Nephron (organoid): ENCODE results near the gene MRPS14.

Source experiments
- H3K27ac Mint-ChIP-seq, 3 experiments: 2 replicates each; pipeline ENCODE4 v1.8.0; 2020; ENCODE audit warnings: mixed read lengths in 3 of 3, mild to moderate bottlenecking in 2 of 3, moderate library complexity in 1 of 3
- H3K27me3 Mint-ChIP-seq: 2 replicates; pipeline ENCODE4 v1.8.0; 2021; ENCODE audit warnings: low read depth, mild to moderate bottlenecking, moderate library complexity, mixed read lengths
- H3K36me3 Mint-ChIP-seq: 2 replicates; pipeline ENCODE4 v1.8.0; 2020; ENCODE audit warnings: low read depth, mixed read lengths
- H3K4me1 Mint-ChIP-seq: 2 replicates; pipeline ENCODE4 v1.8.0; 2020; ENCODE audit warnings: mixed read lengths
- H3K4me3 Mint-ChIP-seq, 3 experiments: 2 replicates each; pipeline ENCODE4 v1.8.0; 2020; ENCODE audit warnings: mild to moderate bottlenecking in 3 of 3, mixed read lengths in 3 of 3, moderate library complexity in 2 of 3
- H3K9me3 Mint-ChIP-seq: 2 replicates; pipeline ENCODE4 v1.8.0; 2020; ENCODE audit warnings: mixed read lengths
- CTCF ChIP-seq, 3 experiments: fragments of 200-600 bp; sonication (generic); IDR thresholded peaks; one replicate each; pipeline ENCODE4 v1.5.0; 2021; ENCODE audit warnings: antibody characterized with exemption in 3 of 3; ENCODE audit not compliant: unreplicated experiment in 3 of 3

The MRPS14 gene

DNA sequence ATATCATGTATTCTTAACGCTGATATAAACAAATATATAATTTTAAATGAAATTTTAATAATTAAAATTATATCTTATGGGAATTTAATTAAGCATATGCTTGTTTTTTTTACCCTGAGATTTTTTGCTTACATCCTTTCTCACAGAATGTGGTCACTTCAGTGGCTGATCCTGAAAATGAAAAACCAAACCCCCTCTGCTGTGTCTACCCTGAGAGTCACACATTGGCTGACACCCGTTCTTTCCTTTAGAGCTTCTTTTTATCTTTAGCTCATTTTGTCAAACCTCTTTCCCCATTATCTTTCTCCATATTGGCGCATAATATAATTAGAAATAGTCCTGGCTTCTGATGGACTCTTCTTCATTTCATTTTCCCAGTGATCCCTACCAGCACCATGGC lies 34.2 kb downstream of the MRPS14 start:
- Mint-ChIP-seq H3K4me1 (peaks cover 8% of the 10 kb centered on the region), H3K36me3 (no peaks in the 10 kb centered on the region), H3K9me3 (no peaks in the 10 kb centered on the region), H3K4me3 (no peak overlapping the region), H3K27me3 (no peaks in the 10 kb centered on the region), H3K27ac (peak overlapping the region in 1 of 3 experiments; percentile 57)
- TF ChIP-seq CTCF (IDR thresholded peaks at IDR 0.05; ENCODE audit: unreplicated experiment in 3 of 3): no peak

DNA sequence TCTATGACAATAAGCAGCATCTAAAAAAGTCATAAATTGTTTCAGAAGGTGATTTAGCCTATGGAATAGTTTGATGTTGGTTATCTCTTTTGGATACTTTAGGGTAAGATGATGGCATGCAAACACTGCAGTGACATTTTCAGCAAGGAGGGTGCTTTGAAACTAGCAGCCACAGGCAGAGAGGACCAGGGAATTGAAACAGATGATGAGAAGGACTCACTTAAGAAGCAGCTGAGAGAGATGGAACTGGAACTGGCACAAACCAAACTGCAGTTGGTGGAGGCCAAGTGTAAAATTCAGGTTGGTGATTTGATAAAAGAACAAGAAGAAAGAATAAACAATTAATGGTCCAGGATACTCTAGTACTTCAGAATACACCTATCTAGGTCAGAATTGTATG lies 34.7 kb downstream of the MRPS14 start:
- no peaks in the 10 kb centered on the region for H3K9me3 Mint-ChIP-seq

GRCh38 chr1:174984952-174985351 lies 38.3 kb downstream of the MRPS14 start:
- no peak overlapping the region for H3K27ac Mint-ChIP-seq
- H3K4me1 Mint-ChIP-seq: peaks cover 8% of the 10 kb centered on the region
- no peak for TF ChIP-seq CTCF (IDR thresholded peaks at IDR 0.05; ENCODE audit: unreplicated experiment in 3 of 3)
- no peaks in the 10 kb centered on the region for H3K27me3 Mint-ChIP-seq
- H3K36me3 Mint-ChIP-seq: peaks cover 3% of the 10 kb centered on the region
- H3K9me3 Mint-ChIP-seq: no peaks in the 10 kb centered on the region
- H3K4me3 Mint-ChIP-seq: no peak overlapping the region

More for the DNA sequence above, 34.7 kb downstream of the MRPS14 start:
- Mint-ChIP-seq H3K4me3 (no peak overlapping the region), H3K36me3 (no peaks in the 10 kb centered on the region), H3K4me1 (peaks cover 8% of the 10 kb centered on the region), H3K27me3 (no peaks in the 10 kb centered on the region), H3K27ac (no peak overlapping the region)
- TF ChIP-seq CTCF (IDR thresholded peaks at IDR 0.05; ENCODE audit: unreplicated experiment in 3 of 3): no peak

- Mint-ChIP-seq H3K27ac (no peak overlapping the region), H3K4me3 (no peak overlapping the region), H3K27me3 (no peaks in the 10 kb centered on the region), H3K4me1 (no peaks in the 10 kb centered on the region), H3K36me3 (peaks cover 3% of the 10 kb centered on the region), H3K9me3 (no peaks in the 10 kb centered on the region)
- peak; percentile 53 to 72 (median 66) for TF ChIP-seq CTCF (IDR thresholded peaks at IDR 0.05; ENCODE audit: unreplicated experiment in 3 of 3)
Measured at GRCh38 chr1:174982971-174983689, 40.1 kb downstream of the MRPS14 start.

- no peak for TF ChIP-seq CTCF (IDR thresholded peaks at IDR 0.05; ENCODE audit: unreplicated experiment in 3 of 3)
- Mint-ChIP-seq H3K27me3 (no peaks in the 10 kb centered on the region), H3K27ac (no peak overlapping the region), H3K4me3 (no peak overlapping the region), H3K4me1 (no peaks in the 10 kb centered on the region), H3K36me3 (no peaks in the 10 kb centered on the region), H3K9me3 (no peaks in the 10 kb centered on the region)
Measured at GRCh38 chr1:174976436-174977108, 46.7 kb downstream of the MRPS14 start.

DNA sequence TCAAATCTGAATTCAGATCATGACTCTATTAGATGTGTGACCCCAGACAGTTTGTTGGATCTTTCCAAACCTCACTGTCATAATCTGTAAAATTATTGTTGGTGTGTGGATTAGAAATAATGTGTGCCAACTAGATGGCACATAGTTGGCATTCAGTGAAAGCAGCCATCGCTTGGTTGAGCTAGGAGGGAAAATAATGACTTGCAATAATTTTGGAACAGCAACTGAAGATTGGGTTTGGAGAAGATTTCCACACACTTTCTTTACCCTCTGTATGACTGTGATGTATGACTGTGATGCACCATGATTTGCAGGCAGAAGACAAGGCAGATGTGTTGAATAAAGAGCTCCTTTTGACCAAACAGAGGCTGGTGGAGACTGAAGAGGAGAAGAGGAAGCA lies 47.5 kb downstream of the MRPS14 start:
- Mint-ChIP-seq H3K36me3 (no peaks in the 10 kb centered on the region), H3K4me1 (no peaks in the 10 kb centered on the region), H3K27me3 (no peaks in the 10 kb centered on the region)

More for the DNA sequence above, 47.5 kb downstream of the MRPS14 start:
- H3K4me3 Mint-ChIP-seq: no peak overlapping the region
- TF ChIP-seq CTCF (IDR thresholded peaks at IDR 0.05; ENCODE audit: unreplicated experiment in 3 of 3): no peak
- H3K9me3 Mint-ChIP-seq: no peaks in the 10 kb centered on the region
- no peak overlapping the region for H3K27ac Mint-ChIP-seq
